Loucy (cell line): ENCODE results near the gene PPIF.

Experiments used
- H2AFZ ChIP-seq: fragments of 200-600 bp; sonication (generic); 2 replicates; pipeline ENCODE4 v1.6.0; 2016; ENCODE audit warnings: antibody characterized with exemption, mild to moderate bottlenecking, low read length, moderate library complexity
- H3F3A ChIP-seq: fragments of 200-600 bp; 2 replicates; pipeline ENCODE4 v1.6.0; 2016; ENCODE audit warnings: antibody characterized with exemption, low read depth, mild to moderate bottlenecking
- H3K27me3 ChIP-seq: fragments of 200-600 bp; sonication (generic); 2 replicates; pipeline ENCODE4 v1.6.1; 2014; ENCODE audit warnings: low read length, mild to moderate bottlenecking; ENCODE audit not compliant: insufficient read depth, poor library complexity, severe bottlenecking
- H3K36me3 ChIP-seq: fragments of 200-600 bp; sonication (generic); 2 replicates; pipeline ENCODE4 v1.6.1; 2016; ENCODE audit warnings: low read length; ENCODE audit not compliant: insufficient read depth
- H3K4me1 ChIP-seq: fragments of 200-600 bp; sonication (generic); 2 replicates; pipeline ENCODE4 v1.5.1; 2014; ENCODE audit warnings: low read length, mild to moderate bottlenecking; ENCODE audit not compliant: insufficient read depth, poor library complexity, severe bottlenecking
- H3K4me2 ChIP-seq: fragments of 200-600 bp; sonication (generic); 2 replicates; pipeline ENCODE4 v1.6.0; 2014; ENCODE audit warnings: antibody characterized with exemption, low read length, low read depth, mild to moderate bottlenecking; ENCODE audit not compliant: poor library complexity, severe bottlenecking
- H3K4me3 ChIP-seq: fragments of 200-600 bp; sonication (generic); 2 replicates; pipeline ENCODE4 v1.5.1; 2014; ENCODE audit warnings: low read length, mild to moderate bottlenecking, mixed read lengths; ENCODE audit not compliant: poor library complexity, severe bottlenecking
- H3K79me2 ChIP-seq: fragments of 200-600 bp; sonication (generic); 2 replicates; pipeline ENCODE4 v1.6.1; 2014; ENCODE audit warnings: low read length; ENCODE audit not compliant: insufficient read depth
- H3K9ac ChIP-seq: fragments of 200-600 bp; sonication (generic); 2 replicates; pipeline ENCODE4 v1.6.0; 2014; ENCODE audit warnings: mild to moderate bottlenecking, low read depth, low read length, moderate library complexity; ENCODE audit not compliant: poor library complexity, severe bottlenecking
- H3K9me2 ChIP-seq: fragments of 200-600 bp; sonication (generic); replicated peaks from 2 replicates; pipeline ENCODE4 v1.6.1; 2016; ENCODE audit warnings: low read depth, low read length, mixed read lengths
- H3K9me3 ChIP-seq: fragments of 200-600 bp; sonication (generic); 2 replicates; pipeline ENCODE4 v1.6.1; 2014; ENCODE audit warnings: mild to moderate bottlenecking, antibody characterized with exemption, low read length, low read depth; ENCODE audit not compliant: insufficient read depth
- H4K20me1 ChIP-seq: fragments of 200-600 bp; sonication (generic); 2 replicates; pipeline ENCODE4 v1.6.0; 2014; ENCODE audit warnings: antibody characterized with exemption, low read length, mild to moderate bottlenecking; ENCODE audit not compliant: insufficient read depth, poor library complexity, severe bottlenecking
- CTCF ChIP-seq: fragments of 200-600 bp; sonication (generic); conservative IDR thresholded peaks from 2 replicates; pipeline ENCODE4 v1.5.1; 2014; ENCODE audit warnings: mild to moderate bottlenecking, antibody characterized with exemption, low read length
- EZH2phosphoT487 ChIP-seq: fragments of 200-600 bp; IDR thresholded peaks from 2 replicates; pipeline ENCODE4 v1.6.1; 2018; ENCODE audit warnings: antibody characterized with exemption, mild to moderate bottlenecking, moderate library complexity, borderline replicate concordance

The PPIF gene

GRCh38 chr10:79300711-79301110, 46.6 kb upstream of the PPIF start:
- TF ChIP-seq EZH2phosphoT487: no peak
- TF ChIP-seq CTCF: no peak
- Histone ChIP-seq H3K9ac (no peak overlapping the region), H3K4me3 (no peak overlapping the region), H3K4me2 (no peak overlapping the region), H3K27me3 (no peaks in the 10 kb centered on the region), H2AFZ (no peak overlapping the region), H3K9me2 (no peaks in the 10 kb centered on the region), H3K4me1 (no peaks in the 10 kb centered on the region), H3F3A (no peaks in the 10 kb centered on the region), H4K20me1 (no peaks in the 10 kb centered on the region), H3K79me2 (no peaks in the 10 kb centered on the region), H3K9me3 (no peaks in the 10 kb centered on the region), H3K36me3 (peaks cover 97% of the 10 kb centered on the region; the same call in 1 of the 2 replicates)

- peaks cover 97% of the 10 kb centered on the region; the same call in 1 of the 2 replicates for H3K36me3 ChIP-seq
- TF ChIP-seq EZH2phosphoT487: no peak
- no peak for TF ChIP-seq CTCF
These were observed 45.3 kb upstream of the PPIF start for GRCh38 chr10:79301754-79302530.

GRCh38 chr10:79303631-79304478, 43.4 kb upstream of the PPIF start:
- TF ChIP-seq CTCF: no peak
- no peak for TF ChIP-seq EZH2phosphoT487

More at GRCh38 chr10:79301754-79302530, 45.3 kb upstream of the PPIF start:
- Histone ChIP-seq H4K20me1 (no peaks in the 10 kb centered on the region), H3K9ac (no peak overlapping the region), H3K27me3 (no peaks in the 10 kb centered on the region), H3K4me3 (no peak overlapping the region), H3K9me3 (no peaks in the 10 kb centered on the region), H3K9me2 (no peaks in the 10 kb centered on the region), H3F3A (no peaks in the 10 kb centered on the region), H3K4me2 (no peak overlapping the region), H2AFZ (no peak overlapping the region), H3K79me2 (no peaks in the 10 kb centered on the region), H3K4me1 (no peaks in the 10 kb centered on the region)

More at GRCh38 chr10:79303631-79304478, 43.4 kb upstream of the PPIF start:
- no peak overlapping the region for H3K9ac ChIP-seq
- no peak overlapping the region for H2AFZ ChIP-seq
- no peaks in the 10 kb centered on the region for H4K20me1 ChIP-seq
- no peak overlapping the region for H3K4me3 ChIP-seq
- no peaks in the 10 kb centered on the region for H3K4me1 ChIP-seq
- H3K9me2 ChIP-seq: no peaks in the 10 kb centered on the region
- H3K27me3 ChIP-seq: no peaks in the 10 kb centered on the region
- H3F3A ChIP-seq: no peaks in the 10 kb centered on the region
- no peaks in the 10 kb centered on the region for H3K79me2 ChIP-seq
- peaks cover 97% of the 10 kb centered on the region; the same call in 1 of the 2 replicates for H3K36me3 ChIP-seq
- no peaks in the 10 kb centered on the region for H3K9me3 ChIP-seq
- no peak overlapping the region for H3K4me2 ChIP-seq
